ENCODE measurements around the gene ARFGAP3.

DNA sequence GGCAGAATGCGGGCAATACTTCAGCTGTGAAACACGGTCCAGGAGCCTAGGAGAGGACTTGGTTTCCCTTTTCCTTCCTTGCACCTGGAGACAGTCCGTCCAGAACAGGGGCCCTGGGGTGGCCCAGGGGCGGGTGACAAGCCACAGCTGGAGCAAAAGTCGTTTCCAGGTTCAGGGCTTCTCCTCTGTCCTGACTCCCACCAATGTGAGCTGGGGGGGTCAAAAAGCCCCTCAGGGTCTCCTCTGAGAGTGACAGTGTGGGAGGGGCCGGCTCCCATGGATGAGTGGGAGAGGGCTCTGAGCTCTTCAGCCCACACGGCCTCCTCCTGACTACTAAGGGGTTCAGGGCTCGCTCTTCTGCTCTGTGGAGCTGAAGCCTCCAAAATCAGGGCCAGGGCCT is 20.1 kb upstream of the ARFGAP3 start:
- TF ChIP-seq, protein P1, sequence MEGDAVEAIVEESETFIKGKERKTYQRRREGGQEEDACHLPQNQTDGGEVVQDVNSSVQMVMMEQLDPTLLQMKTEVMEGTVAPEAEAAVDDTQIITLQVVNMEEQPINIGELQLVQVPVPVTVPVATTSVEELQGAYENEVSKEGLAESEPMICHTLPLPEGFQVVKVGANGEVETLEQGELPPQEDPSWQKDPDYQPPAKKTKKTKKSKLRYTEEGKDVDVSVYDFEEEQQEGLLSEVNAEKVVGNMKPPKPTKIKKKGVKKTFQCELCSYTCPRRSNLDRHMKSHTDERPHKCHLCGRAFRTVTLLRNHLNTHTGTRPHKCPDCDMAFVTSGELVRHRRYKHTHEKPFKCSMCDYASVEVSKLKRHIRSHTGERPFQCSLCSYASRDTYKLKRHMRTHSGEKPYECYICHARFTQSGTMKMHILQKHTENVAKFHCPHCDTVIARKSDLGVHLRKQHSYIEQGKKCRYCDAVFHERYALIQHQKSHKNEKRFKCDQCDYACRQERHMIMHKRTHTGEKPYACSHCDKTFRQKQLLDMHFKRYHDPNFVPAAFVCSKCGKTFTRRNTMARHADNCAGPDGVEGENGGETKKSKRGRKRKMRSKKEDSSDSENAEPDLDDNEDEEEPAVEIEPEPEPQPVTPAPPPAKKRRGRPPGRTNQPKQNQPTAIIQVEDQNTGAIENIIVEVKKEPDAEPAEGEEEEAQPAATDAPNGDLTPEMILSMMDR (tag by site-specific recombination; IDR thresholded peaks at IDR 0.05) = no peak
- TF ChIP-seq KLF1 (tag by site-specific recombination; IDR thresholded peaks at IDR 0.05) = no peak
- no peak for TF ChIP-seq ZNF670 (tag by site-specific recombination; IDR thresholded peaks at IDR 0.05; ENCODE audit: low read depth)
- TF ChIP-seq ZNF777 (tag by site-specific recombination; IDR thresholded peaks at IDR 0.05; ENCODE audit: borderline replicate concordance) = no peak
- no peak for TF ChIP-seq TCF7L2 (IDR thresholded peaks at IDR 0.05; ENCODE audit: borderline replicate concordance, low read depth, low read length)
- no peak for TF ChIP-seq PATZ1 (tag by site-specific recombination; IDR thresholded peaks at IDR 0.05)
- no peak for TF ChIP-seq ZNF18 (tag by site-specific recombination; IDR thresholded peaks at IDR 0.05)
- TF ChIP-seq GLIS2 (tag by site-specific recombination; IDR thresholded peaks at IDR 0.05) = no peak
- no peak for TF ChIP-seq ZNF175 (tag by site-specific recombination; IDR thresholded peaks at IDR 0.05)
- TF ChIP-seq ZNF248 (tag by site-specific recombination; IDR thresholded peaks at IDR 0.05) = no peak
- TF ChIP-seq OVOL3 (tag by site-specific recombination; IDR thresholded peaks at IDR 0.05) = no peak
- no peak for TF ChIP-seq ZNF184 (tag by site-specific recombination; IDR thresholded peaks at IDR 0.05)
